ENCODE measurements around the gene LRFN2.

LRFN2 gene

DNA sequence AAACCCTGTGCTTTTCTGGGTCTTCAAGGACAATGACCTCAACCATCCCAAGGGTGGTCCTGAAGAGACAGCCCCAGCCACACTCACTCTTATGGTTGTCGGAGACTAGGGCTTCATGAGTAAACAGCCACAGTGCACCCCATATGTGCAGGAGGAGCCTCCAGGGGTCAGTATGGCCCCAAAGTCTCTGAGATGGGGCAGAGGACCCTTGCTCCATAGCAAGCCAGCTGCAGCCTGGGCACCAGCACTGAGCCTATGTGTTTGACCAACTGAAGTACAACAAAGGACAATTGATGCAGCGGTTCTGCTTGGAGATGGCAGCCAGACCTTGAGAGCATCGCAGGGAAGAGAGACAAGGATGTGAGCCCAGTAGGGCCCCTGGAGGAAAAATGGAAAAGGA lies 112.2 kb downstream of the LRFN2 start:
- H3K27me3 ChIP-seq (ENCODE audit: insufficient read depth, low read length, poor library complexity, severe bottlenecking) = no peaks in the 10 kb centered on the region
- TF ChIP-seq EZH2phosphoT487 (IDR thresholded peaks at IDR 0.05; ENCODE audit: borderline replicate concordance) = no peak
- TF ChIP-seq, protein P1, sequence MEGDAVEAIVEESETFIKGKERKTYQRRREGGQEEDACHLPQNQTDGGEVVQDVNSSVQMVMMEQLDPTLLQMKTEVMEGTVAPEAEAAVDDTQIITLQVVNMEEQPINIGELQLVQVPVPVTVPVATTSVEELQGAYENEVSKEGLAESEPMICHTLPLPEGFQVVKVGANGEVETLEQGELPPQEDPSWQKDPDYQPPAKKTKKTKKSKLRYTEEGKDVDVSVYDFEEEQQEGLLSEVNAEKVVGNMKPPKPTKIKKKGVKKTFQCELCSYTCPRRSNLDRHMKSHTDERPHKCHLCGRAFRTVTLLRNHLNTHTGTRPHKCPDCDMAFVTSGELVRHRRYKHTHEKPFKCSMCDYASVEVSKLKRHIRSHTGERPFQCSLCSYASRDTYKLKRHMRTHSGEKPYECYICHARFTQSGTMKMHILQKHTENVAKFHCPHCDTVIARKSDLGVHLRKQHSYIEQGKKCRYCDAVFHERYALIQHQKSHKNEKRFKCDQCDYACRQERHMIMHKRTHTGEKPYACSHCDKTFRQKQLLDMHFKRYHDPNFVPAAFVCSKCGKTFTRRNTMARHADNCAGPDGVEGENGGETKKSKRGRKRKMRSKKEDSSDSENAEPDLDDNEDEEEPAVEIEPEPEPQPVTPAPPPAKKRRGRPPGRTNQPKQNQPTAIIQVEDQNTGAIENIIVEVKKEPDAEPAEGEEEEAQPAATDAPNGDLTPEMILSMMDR (conservative IDR thresholded peaks at IDR 0.05; ENCODE audit: low read length) = peak; percentile 51
- H3K4me2 ChIP-seq (ENCODE audit: low read depth, low read length, poor library complexity, severe bottlenecking) = no peak overlapping the region
- H3K4me3 ChIP-seq (ENCODE audit: low read length, poor library complexity, severe bottlenecking) = no peak overlapping the region
- H3K9me3 ChIP-seq (ENCODE audit: insufficient read depth, low read depth, low read length) = no peaks in the 10 kb centered on the region
- H3K36me3 ChIP-seq (ENCODE audit: insufficient read depth, low read length) = no peaks in the 10 kb centered on the region
- no peak overlapping the region for H3K9ac ChIP-seq (ENCODE audit: low read depth, low read length, poor library complexity, severe bottlenecking)
- no peaks in the 10 kb centered on the region for H4K20me1 ChIP-seq (ENCODE audit: insufficient read depth, low read length, poor library complexity, severe bottlenecking)
- no peaks in the 10 kb centered on the region for H3K4me1 ChIP-seq (ENCODE audit: insufficient read depth, low read length, poor library complexity, severe bottlenecking)
- H3F3A ChIP-seq (ENCODE audit: low read depth) = no peaks in the 10 kb centered on the region
- H3K9me2 ChIP-seq (replicated peaks; ENCODE audit: low read depth, low read length) = no peaks in the 10 kb centered on the region
- no peaks in the 10 kb centered on the region for H3K79me2 ChIP-seq (ENCODE audit: insufficient read depth, low read length)
- H2AFZ ChIP-seq (ENCODE audit: low read length) = no peak overlapping the region

DNA sequence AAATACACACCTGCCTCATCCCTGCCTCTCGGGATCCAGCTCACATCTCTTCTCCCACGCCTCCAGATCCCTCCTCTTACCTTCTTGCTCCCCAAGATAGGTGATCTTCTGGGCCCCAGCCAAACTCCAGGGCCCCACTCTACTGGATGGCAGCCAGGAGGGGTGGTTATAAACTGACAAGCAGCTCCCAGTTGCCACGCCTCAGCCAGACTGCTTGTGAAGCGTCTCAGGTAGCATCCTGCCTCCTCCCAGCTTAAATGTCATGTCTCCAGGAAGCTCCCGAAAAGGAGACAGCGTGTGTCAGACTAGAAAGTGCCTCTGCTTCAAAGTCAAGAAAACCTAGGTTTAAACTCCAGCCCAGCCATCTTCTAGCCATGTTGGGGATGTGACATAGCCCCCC lies 114.1 kb downstream of the LRFN2 start:
- H3K36me3 ChIP-seq (ENCODE audit: insufficient read depth, low read length) = no peaks in the 10 kb centered on the region
- no peak overlapping the region for H3K4me3 ChIP-seq (ENCODE audit: low read length, poor library complexity, severe bottlenecking)
- H3K9me3 ChIP-seq (ENCODE audit: insufficient read depth, low read depth, low read length) = no peaks in the 10 kb centered on the region
- no peak overlapping the region for H3K4me2 ChIP-seq (ENCODE audit: low read depth, low read length, poor library complexity, severe bottlenecking)
- H3K79me2 ChIP-seq (ENCODE audit: insufficient read depth, low read length) = no peaks in the 10 kb centered on the region
- no peak for TF ChIP-seq EZH2phosphoT487 (IDR thresholded peaks at IDR 0.05; ENCODE audit: borderline replicate concordance)
- TF ChIP-seq, protein P1 (conservative IDR thresholded peaks at IDR 0.05; ENCODE audit: low read length) = no peak
- no peaks in the 10 kb centered on the region for H3K4me1 ChIP-seq (ENCODE audit: insufficient read depth, low read length, poor library complexity, severe bottlenecking)
- no peaks in the 10 kb centered on the region for H3K27me3 ChIP-seq (ENCODE audit: insufficient read depth, low read length, poor library complexity, severe bottlenecking)
- H2AFZ ChIP-seq (ENCODE audit: low read length) = no peak overlapping the region
- H4K20me1 ChIP-seq (ENCODE audit: insufficient read depth, low read length, poor library complexity, severe bottlenecking) = no peaks in the 10 kb centered on the region
- H3K9ac ChIP-seq (ENCODE audit: low read depth, low read length, poor library complexity, severe bottlenecking) = no peak overlapping the region
- H3K9me2 ChIP-seq (replicated peaks; ENCODE audit: low read depth, low read length) = no peaks in the 10 kb centered on the region
- no peaks in the 10 kb centered on the region for H3F3A ChIP-seq (ENCODE audit: low read depth)

DNA sequence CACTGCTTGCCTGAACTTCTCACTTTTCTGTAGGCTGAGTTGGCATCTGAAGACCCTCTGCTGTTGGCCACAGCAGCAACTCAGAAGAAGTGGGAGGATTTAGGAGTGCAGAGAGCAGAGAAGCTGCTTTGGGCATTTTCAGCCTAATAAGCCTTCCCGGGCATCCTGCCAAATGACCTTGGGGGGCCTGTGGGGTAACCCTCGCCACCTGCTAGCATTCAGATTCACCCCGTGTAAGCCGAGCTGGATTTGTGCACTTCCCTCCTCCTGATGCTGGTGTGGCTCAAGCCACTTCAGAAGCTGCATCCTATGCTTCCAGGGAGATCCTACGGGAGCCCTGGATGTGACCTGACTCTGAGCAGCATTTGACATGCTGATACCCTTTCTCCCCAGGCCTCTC lies 114.8 kb downstream of the LRFN2 start:
- H3K4me2 ChIP-seq (ENCODE audit: low read depth, low read length, poor library complexity, severe bottlenecking) = no peak overlapping the region
- H3K27me3 ChIP-seq (ENCODE audit: insufficient read depth, low read length, poor library complexity, severe bottlenecking) = no peaks in the 10 kb centered on the region

More for the DNA sequence above, 114.8 kb downstream of the LRFN2 start:
- Histone ChIP-seq H3K4me3 (ENCODE audit: low read length, poor library complexity, severe bottlenecking) (no peak overlapping the region), H3K9me3 (ENCODE audit: insufficient read depth, low read depth, low read length) (no peaks in the 10 kb centered on the region), H3K36me3 (ENCODE audit: insufficient read depth, low read length) (no peaks in the 10 kb centered on the region), H3K9ac (ENCODE audit: low read depth, low read length, poor library complexity, severe bottlenecking) (no peak overlapping the region), H3F3A (ENCODE audit: low read depth) (no peaks in the 10 kb centered on the region), H3K79me2 (ENCODE audit: insufficient read depth, low read length) (no peaks in the 10 kb centered on the region), H3K4me1 (ENCODE audit: insufficient read depth, low read length, poor library complexity, severe bottlenecking) (no peaks in the 10 kb centered on the region), H2AFZ (ENCODE audit: low read length) (no peak overlapping the region), H3K9me2 (replicated peaks; ENCODE audit: low read depth, low read length) (no peaks in the 10 kb centered on the region), H4K20me1 (ENCODE audit: insufficient read depth, low read length, poor library complexity, severe bottlenecking) (no peaks in the 10 kb centered on the region)
- TF ChIP-seq, protein P1 (conservative IDR thresholded peaks at IDR 0.05; ENCODE audit: low read length) = no peak
- TF ChIP-seq EZH2phosphoT487 (IDR thresholded peaks at IDR 0.05; ENCODE audit: borderline replicate concordance) = no peak

All from Loucy (cell line).